Neural progenitor cell (in vitro differentiated cells): ENCODE results near the gene CHMP4B.

Experiments
- CTCF ChIP-seq: fragments of 200-600 bp; sonication (generic); IDR thresholded peaks from 2 replicates; pipeline ENCODE4 v1.5.1; 2017; ENCODE audit warnings: antibody characterized with exemption, mild to moderate bottlenecking
- EZH2 ChIP-seq: fragments of 200-600 bp; sonication (generic); IDR thresholded peaks from 2 replicates; pipeline ENCODE4 v1.6.1; 2017; ENCODE audit warnings: antibody characterized with exemption, mild to moderate bottlenecking, moderate library complexity

DNA sequence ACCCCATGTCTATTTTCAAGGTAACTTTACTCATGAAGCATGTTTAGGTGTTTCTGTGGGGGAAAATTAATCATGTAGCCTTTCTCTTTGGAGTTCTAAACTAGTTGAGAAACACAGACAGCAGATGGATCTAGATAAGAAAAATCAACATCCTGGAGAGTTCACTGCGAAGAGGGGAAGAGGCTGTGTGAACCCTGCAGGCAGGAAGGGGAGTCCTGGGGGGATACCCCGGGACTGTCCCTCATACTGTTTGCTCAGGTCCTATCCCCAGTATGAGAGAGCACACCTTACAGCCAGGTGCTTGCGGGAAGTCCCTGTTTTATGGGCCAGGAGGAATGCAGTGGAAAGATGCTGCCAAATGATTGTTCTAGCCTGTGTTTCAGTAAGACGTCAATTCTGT lies 32.7 kb downstream of the CHMP4B start:
- no peak for TF ChIP-seq CTCF
- no peak for TF ChIP-seq EZH2
